ENCODE measurements around the gene DPT. TPM values are rescaled to one million over a fixed set of nuclear protein-coding genes. Genes with fewer than 3 reads are reported as not detected.

Gene DPT
- polyA plus RNA-seq, 1 of the 3 experiments (the other 2 are of a cell fraction) = 0.05 TPM

- peaks cover 26% of the 10 kb centered on the region for H3F3A ChIP-seq (replicated peaks; ENCODE audit: insufficient read depth)
- H3K4me1 ChIP-seq (ENCODE audit: control insufficient read depth in 1 of 2, insufficient read depth in 2 of 2, low read depth in 1 of 2, low read length in 1 of 2) = peaks cover 7 to 28% of the 10 kb centered on the region in 2 experiments
- no peak for TF ChIP-seq USF1 (IDR thresholded peaks at IDR 0.05; ENCODE audit: borderline replicate concordance, low read depth)
- TF ChIP-seq TCF12 (IDR thresholded peaks at IDR 0.05) = no peak
- no peak for TF ChIP-seq ZBTB33 (IDR thresholded peaks at IDR 0.05; ENCODE audit: borderline replicate concordance, low read depth)
- TF ChIP-seq POLR2AphosphoS5 (IDR thresholded peaks at IDR 0.05; ENCODE audit: low read depth, low read length) = no peak
- no peak for TF ChIP-seq SIN3A (IDR thresholded peaks at IDR 0.05; ENCODE audit: borderline replicate concordance, low read depth, low read length)
- no peak for TF ChIP-seq FOXJ3 (CRISPR knock-in tag; IDR thresholded peaks at IDR 0.05)
- no peak for TF ChIP-seq IRF3 (IDR thresholded peaks at IDR 0.05; ENCODE audit: low read depth, low read length)
- no peak for TF ChIP-seq YY1 (IDR thresholded peaks at IDR 0.05; ENCODE audit: low read depth)
- TF ChIP-seq FOXM1 (IDR thresholded peaks at IDR 0.05; ENCODE audit: low read depth) = no peak
- TF ChIP-seq JUND (IDR thresholded peaks at IDR 0.05) = no peak
- TF ChIP-seq GATA2 (CRISPR knock-in tag; IDR thresholded peaks at IDR 0.05) = no peak
- no peak for TF ChIP-seq NRF1 (IDR thresholded peaks at IDR 0.05; ENCODE audit: low read depth, low read length)
- no peak for TF ChIP-seq TEAD4 (IDR thresholded peaks at IDR 0.05; ENCODE audit: borderline replicate concordance, insufficient read depth)
- no peak for TF ChIP-seq SMC3 (IDR thresholded peaks at IDR 0.05; ENCODE audit: low read depth, low read length)
- no peak for TF ChIP-seq FOSL2 (IDR thresholded peaks at IDR 0.05; ENCODE audit: borderline replicate concordance, low read depth)
- no peak for TF ChIP-seq NFIC (IDR thresholded peaks at IDR 0.05; ENCODE audit: borderline replicate concordance)
- no peak for TF ChIP-seq PBX3 (IDR thresholded peaks at IDR 0.05)
- TF ChIP-seq RAD21 (IDR thresholded peaks at IDR 0.05; ENCODE audit: low read length) = no peak
- no peak for TF ChIP-seq RFX5 (IDR thresholded peaks at IDR 0.05; ENCODE audit: low read length)
- no peak for TF ChIP-seq CHD2 (IDR thresholded peaks at IDR 0.05; ENCODE audit: low read length, partially characterized antibody)
- no peaks in the 10 kb centered on the region for H3K9me2 ChIP-seq
- no peak for DNase-seq
- H3K4me2 ChIP-seq = no peak overlapping the region
- H3K9ac ChIP-seq = no peak overlapping the region
- no peaks in the 10 kb centered on the region for H3K79me2 ChIP-seq (ENCODE audit: insufficient read depth)
- no peaks in the 10 kb centered on the region for H3K36me3 ChIP-seq (replicated peaks in 1 of 2; ENCODE audit: control insufficient read depth in 1 of 2, insufficient read depth in 2 of 2, low read length in 1 of 2)
- WGBS (ENCODE audit: low lambda C conversion rate) = 71% methylated on average over 3 of the region's 3 CpGs
- no peak overlapping the region for H3K4me3 ChIP-seq (ENCODE audit: low read depth in 2 of 2, low read length in 1 of 2)
- no peak overlapping the region; a peak in 1 of 4 replicates for H3K27ac ChIP-seq (ENCODE audit: low read depth in 2 of 2, low read length in 1 of 2)
- H3K9me3 ChIP-seq = no peaks in the 10 kb centered on the region
- H4K20me1 ChIP-seq (ENCODE audit: insufficient read depth) = no peaks in the 10 kb centered on the region
- POLR2A ChIA-PET = no interaction called here
- CTCF ChIA-PET = interaction anchor here (0.7 to 1.5 kb wide), 3 partner anchors 11 to 642 kb away, joined by 3 to 4 read pairs (median 3); no protein-coding TSS in a partner anchor
- H2AFZ ChIP-seq (ENCODE audit: low read depth) = no peak overlapping the region
- no peaks in the 10 kb centered on the region for H3K27me3 ChIP-seq (ENCODE audit: insufficient read depth)
These were observed 22.5 kb downstream of the DPT start for GRCh38 chr1:168706391-168706992.

All from SK-N-SH (cell line).